ENCODE measurements around the gene CIB2. TPM values are rescaled to one million over a fixed set of nuclear protein-coding genes. Genes with fewer than 3 reads are reported as not detected.

CIB2 gene
- total RNA-seq, 4 donors from 2014 or later: 2.0 to 8.5 (median 6.5) TPM

GRCh38 chr15:78072080-78072892, 59.0 kb downstream of the CIB2 start:
- Histone ChIP-seq H3K4me3 (no peak overlapping the region), H3K4me1 (peaks cover 94% of the 10 kb centered on the region), H3K36me3 (no peaks in the 10 kb centered on the region), H3K27ac (peak overlapping the region; percentile 62), H3K27me3 (no peaks in the 10 kb centered on the region), H3K9me3 (no peaks in the 10 kb centered on the region)
- TF ChIP-seq POLR2AphosphoS5 (IDR thresholded peaks at IDR 0.05) (peak in 2 of 3 donors; percentile 41 to 63), POLR2A (IDR thresholded peaks at IDR 0.05) (peak in 1 of 2 donors; percentile 52), CTCF (IDR thresholded peaks at IDR 0.05) (no peak), EP300 (IDR thresholded peaks at IDR 0.05) (no peak)
- peak in 1 of 2 donors; percentile 70 for DNase-seq (ENCODE audit: low spot score in 2 of 2)
- WGBS: 41% methylated on average over 9 of the region's 9 CpGs

GRCh38 chr15:78071383-78071782, 59.9 kb downstream of the CIB2 start:
- H3K27ac ChIP-seq: peak overlapping the region; percentile 62
- no peaks in the 10 kb centered on the region for H3K9me3 ChIP-seq
- no peak for DNase-seq (ENCODE audit: low spot score in 2 of 2)
- no peak overlapping the region for H3K4me3 ChIP-seq
- H3K27me3 ChIP-seq: no peaks in the 10 kb centered on the region
- H3K4me1 ChIP-seq: peaks cover 96% of the 10 kb centered on the region
- H3K36me3 ChIP-seq: no peaks in the 10 kb centered on the region
- 83% methylated on average over 2 of the region's 2 CpGs for whole genome bisulfite sequencing
- TF ChIP-seq CTCF (IDR thresholded peaks at IDR 0.05): no peak
- TF ChIP-seq POLR2AphosphoS5 (IDR thresholded peaks at IDR 0.05): no peak
- no peak for TF ChIP-seq EP300 (IDR thresholded peaks at IDR 0.05)
- TF ChIP-seq POLR2A (IDR thresholded peaks at IDR 0.05): no peak

- 83% methylated on average over 4 of the region's 4 CpGs for WGBS
- no peak overlapping the region for H3K4me3 ChIP-seq
- peaks cover 96% of the 10 kb centered on the region for H3K4me1 ChIP-seq
- no peaks in the 10 kb centered on the region for H3K27me3 ChIP-seq
- DNase-seq (ENCODE audit: low spot score in 2 of 2): peak in 1 of 2 donors; percentile 60
- TF ChIP-seq EP300 (IDR thresholded peaks at IDR 0.05) (no peak), CTCF (IDR thresholded peaks at IDR 0.05) (no peak), POLR2A (IDR thresholded peaks at IDR 0.05) (no peak), POLR2AphosphoS5 (IDR thresholded peaks at IDR 0.05) (no peak)
- no peaks in the 10 kb centered on the region for H3K36me3 ChIP-seq
- H3K27ac ChIP-seq: peak overlapping the region; percentile 72
- no peaks in the 10 kb centered on the region for H3K9me3 ChIP-seq
Measured at GRCh38 chr15:78070049-78070700, 61.1 kb downstream of the CIB2 start.

GRCh38 chr15:78069462-78070029, 61.7 kb downstream of the CIB2 start:
- H3K4me3 ChIP-seq: no peak overlapping the region
- 57% methylated on average over 5 of the region's 5 CpGs for WGBS
- no peaks in the 10 kb centered on the region for H3K27me3 ChIP-seq
- no peak for DNase-seq (ENCODE audit: low spot score in 2 of 2)
- peaks cover 96% of the 10 kb centered on the region for H3K4me1 ChIP-seq
- peak overlapping the region; percentile 72 for H3K27ac ChIP-seq
- no peaks in the 10 kb centered on the region for H3K36me3 ChIP-seq
- no peaks in the 10 kb centered on the region for H3K9me3 ChIP-seq
- TF ChIP-seq CTCF (IDR thresholded peaks at IDR 0.05): no peak
- no peak for TF ChIP-seq POLR2A (IDR thresholded peaks at IDR 0.05)
- TF ChIP-seq EP300 (IDR thresholded peaks at IDR 0.05): no peak
- TF ChIP-seq POLR2AphosphoS5 (IDR thresholded peaks at IDR 0.05): no peak

- H3K4me1 ChIP-seq: peaks cover 97% of the 10 kb centered on the region
- TF ChIP-seq POLR2AphosphoS5 (IDR thresholded peaks at IDR 0.05) (no peak), EP300 (IDR thresholded peaks at IDR 0.05) (no peak), POLR2A (IDR thresholded peaks at IDR 0.05) (no peak), CTCF (IDR thresholded peaks at IDR 0.05) (no peak)
- DNase-seq (ENCODE audit: low spot score in 2 of 2): no peak
- H3K4me3 ChIP-seq: no peak overlapping the region
- H3K36me3 ChIP-seq: no peaks in the 10 kb centered on the region
- H3K27ac ChIP-seq: peak overlapping the region; percentile 72
- no peaks in the 10 kb centered on the region for H3K9me3 ChIP-seq
- WGBS: 57% methylated on average over 7 of the region's 7 CpGs
- no peaks in the 10 kb centered on the region for H3K27me3 ChIP-seq
Measured at GRCh38 chr15:78069052-78069414, 62.2 kb downstream of the CIB2 start.

Measured in suprapubic skin (tissue), 4 donors.